GM21717 (cell line): Measurements from ENCODE around the gene AP3S2.
"Not testable (repeated sequence)": the region's sequence is repeated elsewhere in the genome, so short reads cannot be mapped to it uniquely, and the experiment has no call there.

Experiments
- ATAC-seq: cut with Tn5 transposase; IDR thresholded peaks from one replicate; pipeline ENCODE4 v1.9.1; 2021; ENCODE audit warnings: mild to moderate bottlenecking, moderate library complexity; ENCODE audit not compliant: unreplicated experiment

The AP3S2 gene

DNA sequence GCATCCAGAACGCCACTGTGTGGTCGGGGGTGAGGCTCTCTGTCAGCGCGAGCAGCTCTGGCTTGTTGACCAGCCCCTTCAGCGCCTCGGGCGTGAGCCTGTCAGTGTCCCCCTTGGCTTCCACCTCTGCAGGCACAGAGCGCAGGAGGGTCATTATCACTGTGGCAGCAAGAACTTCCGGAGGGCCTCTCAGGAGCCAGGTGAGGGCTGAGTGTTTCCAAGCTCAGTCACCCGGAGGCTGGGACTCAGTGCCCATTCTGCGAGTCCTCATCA is 10.0 kb upstream of the AP3S2 start:
- ATAC-seq: no peak

DNA sequence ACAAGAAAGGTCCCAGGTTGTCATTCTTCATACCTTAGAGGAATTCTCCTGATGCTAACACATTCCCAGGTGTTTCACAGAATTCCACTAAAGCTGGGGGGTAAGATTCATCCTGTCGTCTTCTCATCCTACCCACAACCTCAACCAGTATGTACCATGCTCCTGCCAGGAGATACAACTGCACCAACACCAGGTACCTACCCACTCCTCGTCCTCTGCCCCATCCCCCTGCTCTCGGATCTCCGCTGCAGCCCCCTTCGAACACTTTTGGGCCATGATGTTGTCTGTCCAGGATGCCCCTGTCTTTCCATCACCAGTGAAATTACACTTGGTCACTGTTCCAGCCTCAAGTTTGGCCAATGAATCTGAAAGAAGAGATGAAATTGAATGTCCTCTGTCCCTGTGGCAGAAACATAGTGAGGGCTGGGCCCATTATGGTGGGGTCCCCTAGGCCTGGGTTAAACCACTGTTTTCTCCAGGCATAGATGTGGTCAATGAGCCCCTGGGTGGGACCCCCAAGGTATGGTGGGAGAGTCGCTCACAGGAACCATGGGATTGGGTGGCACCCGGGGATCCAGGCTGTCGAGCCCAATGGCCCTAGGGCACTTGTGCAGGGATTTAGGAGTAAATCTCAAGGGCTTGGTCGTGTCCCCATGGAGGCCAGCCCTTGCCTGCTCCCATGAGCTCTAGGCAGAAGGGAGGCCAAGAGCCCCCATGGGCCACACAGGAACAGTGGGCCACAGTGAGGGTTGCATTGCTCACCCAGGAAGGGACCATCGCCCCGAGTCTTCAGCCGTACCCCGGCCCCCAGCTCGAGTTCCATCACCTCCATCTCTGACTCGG is 9.4 kb upstream of the AP3S2 start:
- ATAC-seq: no peak

DNA sequence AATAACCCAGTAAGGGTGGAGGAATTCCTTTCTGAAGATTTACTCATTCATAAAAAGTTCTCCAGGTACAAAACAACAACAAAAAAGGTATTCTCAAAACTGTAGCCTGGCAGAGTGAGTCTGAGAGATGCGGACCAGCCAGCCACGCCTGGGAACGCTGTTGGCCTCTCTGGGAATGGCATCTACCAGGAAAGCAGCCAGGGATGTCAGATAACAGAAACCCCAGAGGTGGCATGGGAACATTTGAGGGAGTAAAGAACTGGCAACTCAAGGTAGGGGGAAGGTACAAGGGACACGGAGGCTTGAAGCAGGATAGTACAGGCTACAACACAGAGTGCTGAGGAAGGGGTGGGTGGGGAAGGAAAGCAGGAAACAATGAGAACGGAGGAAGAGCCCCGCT is 7.1 kb upstream of the AP3S2 start:
- ATAC-seq: no peak

DNA sequence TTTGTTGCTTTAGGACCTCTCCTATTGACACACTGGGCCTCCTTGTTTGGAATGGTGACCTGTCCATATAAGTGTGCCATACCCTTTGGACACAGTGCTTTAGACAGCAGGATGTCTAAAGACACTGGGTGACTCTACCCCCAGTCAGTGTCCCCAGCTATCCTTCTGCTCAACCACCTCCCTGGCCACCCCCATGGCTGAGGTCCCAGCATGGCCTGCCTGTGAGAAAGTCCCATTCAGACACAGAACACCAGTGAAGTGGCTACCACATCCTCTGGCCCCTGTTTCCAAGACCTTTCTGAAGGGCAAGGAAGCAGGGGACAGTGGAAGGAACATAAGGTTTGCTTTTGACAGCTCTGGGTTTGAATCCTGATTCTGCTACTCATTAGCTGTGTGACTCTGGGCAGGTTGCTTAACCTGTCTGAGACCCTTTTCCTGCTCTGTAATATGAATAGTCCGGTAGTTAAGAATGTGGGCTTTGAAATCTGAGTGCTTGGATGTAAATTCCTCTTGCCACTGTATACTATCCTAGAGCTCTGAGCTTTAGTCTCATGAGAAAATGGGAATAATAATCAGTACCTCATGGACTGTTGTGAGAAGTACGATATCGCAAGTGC is 6.3 kb upstream of the AP3S2 start:
- no peak for ATAC-seq

DNA sequence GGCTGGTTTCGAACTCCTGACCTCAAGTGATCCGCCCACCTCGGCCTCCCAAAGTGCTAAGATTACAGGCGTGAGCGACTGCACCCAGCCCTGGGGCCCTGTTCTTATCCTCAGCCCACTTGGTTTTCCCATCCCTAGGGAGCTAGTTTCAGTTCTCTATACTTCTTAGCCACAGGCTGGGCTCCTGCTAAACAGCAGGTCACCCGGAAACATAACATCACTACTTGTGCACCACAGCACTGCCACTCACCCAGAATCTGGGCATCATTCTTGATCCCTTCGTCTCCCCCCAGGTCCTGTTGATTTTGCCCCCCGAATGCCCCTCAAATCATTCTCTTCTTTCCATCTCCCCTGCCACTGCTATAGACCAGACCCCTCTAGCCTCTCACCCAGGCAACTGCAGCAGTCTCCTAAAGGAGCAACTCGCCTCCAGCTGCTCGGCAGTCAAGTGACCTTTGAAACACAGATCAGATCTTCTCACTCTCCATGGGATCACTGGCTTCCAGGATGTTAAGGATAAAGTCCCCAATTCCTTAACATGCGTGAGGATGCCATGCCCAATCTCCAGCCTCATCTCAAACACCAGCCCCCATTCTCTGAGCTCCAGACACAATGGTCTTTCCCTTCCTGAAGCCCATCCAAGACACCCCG is 5.6 kb upstream of the AP3S2 start:
- ATAC-seq: no peak

DNA sequence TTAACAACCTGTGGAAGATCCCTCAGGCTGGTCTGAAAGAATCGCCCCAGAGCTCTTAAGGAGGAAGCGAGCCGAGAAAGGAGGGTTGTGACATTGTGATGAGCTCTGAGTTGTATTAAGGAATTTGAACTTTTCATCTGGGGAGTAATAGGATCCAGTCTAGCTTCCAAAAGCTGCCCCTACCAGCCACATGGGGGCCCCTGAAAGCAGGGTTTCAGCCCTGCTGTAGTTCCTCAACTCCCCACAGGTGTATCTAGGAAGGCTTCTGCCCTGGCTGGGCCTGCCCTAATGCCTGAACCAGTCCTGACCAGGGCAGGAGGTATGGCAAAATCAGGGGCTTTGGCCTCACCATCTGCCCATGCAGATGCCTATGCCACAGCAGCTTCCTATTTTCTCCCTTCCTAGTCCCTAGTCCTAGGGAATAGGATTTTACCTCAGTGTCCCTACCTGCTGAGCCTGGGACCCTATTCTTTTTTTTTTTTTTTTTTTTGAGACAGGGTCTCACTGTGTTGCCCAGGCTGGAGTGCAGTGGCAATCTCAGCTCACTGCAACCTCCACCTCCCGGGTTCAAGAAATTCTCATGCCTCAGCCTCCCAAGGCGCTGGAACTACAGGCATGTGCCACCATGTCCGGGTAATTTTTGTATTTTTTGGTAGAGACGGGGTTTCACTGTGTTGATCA is 5.0 kb upstream of the AP3S2 start:
- peak; percentile 46 for ATAC-seq

DNA sequence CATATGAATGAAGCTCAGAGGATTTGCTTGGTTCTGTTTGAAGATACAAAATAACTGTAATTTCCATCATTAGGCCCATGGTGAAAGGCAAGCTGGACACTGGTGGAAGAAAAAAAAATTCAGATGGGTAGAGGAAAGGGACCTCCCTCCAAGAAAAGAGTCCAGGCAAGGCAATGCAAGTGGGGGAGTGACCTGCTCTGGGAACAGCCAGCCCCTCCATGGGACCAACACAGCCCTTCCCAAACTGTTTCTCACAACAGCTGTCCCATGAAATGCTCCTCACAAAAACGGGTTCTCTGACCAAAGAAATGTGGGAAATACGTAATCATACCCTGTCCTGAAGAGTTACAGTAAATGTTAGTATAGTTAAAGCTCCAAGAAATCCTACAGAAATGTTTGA is 4.4 kb upstream of the AP3S2 start:
- ATAC-seq: no peak

DNA sequence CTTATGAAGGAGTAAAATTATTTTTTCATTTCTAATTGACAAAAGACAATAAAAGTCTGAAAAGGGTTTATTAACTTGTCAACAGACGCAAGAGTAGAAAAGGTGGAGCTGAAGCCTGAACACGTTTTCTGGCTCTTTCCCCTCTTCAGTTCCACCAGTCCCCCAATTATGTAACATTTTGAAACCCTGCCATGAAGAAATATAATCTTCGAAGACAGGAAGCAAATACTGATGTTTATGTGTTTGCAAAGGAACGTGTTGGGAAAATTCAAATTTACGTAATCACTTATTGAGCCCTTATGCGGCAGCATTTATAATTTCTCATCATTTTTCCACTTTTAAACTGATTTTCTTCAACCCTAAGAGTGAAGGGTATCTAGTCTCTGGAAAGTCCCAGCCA is 767 bp downstream of the AP3S2 start:
- ATAC-seq: no peak

DNA sequence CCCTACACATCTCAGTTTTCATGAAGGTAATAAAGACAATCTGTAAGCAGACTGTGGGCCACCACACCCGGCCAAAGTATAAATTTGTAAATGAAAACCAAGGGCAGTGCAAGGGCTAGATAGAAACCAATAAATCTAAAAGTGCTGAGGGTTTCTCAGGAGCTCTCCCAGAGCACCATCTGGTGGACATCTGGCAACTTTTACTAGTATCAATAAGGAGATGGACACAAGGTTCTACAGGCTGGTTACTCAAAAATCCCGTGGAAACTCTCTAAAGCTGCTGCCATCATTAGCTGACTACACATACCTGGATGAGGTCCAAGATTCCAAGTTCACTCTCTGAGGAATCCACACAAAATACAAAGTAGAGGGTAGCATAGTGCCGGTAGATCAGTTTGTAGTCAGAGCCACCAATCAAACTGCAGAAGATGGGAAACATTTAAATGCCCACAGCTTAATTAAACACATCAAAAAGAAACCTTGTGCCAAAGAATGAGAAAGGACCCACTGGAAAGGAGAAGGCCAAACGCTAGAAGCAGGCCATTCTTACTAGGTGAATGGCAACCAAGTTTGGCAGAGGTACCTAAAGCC is 5.5 kb downstream of the AP3S2 start:
- no peak for ATAC-seq

DNA sequence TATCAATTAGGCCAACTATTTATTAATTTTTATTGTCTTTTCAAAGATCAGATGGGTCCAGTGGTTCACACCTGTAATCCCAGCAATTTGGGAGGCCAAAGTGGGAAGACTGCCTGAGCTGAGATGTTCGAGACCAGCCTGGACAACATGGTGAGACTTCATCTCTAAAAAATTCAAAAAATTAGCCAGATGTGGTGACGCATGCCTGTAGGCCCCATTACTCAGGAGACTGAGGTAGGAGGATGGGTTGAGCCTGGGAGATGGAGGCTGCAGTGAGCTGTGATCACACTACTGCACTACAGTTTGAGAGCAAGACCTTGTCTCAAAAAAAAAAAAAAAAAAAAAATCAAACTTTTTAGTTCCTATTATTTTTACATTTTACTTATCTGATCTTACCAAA is 8.2 kb downstream of the AP3S2 start:
- no peak for ATAC-seq

DNA sequence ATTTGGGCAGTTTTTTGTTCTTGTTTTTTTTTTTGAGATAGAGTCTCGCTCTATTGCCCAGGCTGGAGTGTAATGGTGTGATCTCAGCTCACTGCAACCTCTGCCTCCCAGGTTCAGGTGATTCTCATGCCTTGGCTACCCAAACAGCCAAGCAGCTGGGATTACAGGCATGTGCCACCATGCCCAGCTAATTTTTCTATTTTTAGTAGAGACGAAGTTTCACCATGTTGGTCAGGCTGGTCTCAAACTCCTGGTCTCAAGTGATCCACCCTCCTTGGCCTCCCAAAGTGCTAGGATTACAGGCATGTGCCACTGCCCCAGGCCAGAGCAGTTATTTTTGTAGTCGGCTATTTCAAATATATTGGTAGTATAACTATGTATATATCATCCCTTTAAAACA is 8.6 kb downstream of the AP3S2 start:
- ATAC-seq: not testable (repeated sequence)

DNA sequence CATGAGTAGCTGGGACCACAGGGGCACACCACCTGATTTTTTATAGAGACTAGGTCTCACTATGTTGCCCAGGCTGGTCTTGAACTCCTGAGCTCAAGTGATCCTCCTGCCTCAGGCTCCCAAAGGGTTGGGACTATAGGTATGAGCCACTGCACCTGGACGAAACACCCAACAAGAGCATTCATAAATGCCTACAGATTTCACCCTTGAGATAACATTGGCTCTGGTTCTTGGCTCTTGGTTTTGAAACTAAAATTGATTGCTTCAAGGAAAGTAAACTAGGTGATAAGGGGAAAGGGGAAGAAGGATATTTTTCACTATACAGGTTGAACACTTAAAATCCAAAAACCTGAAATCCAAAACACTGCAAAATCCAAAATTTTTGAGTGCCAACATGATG is 10.3 kb downstream of the AP3S2 start:
- no peak for ATAC-seq

DNA sequence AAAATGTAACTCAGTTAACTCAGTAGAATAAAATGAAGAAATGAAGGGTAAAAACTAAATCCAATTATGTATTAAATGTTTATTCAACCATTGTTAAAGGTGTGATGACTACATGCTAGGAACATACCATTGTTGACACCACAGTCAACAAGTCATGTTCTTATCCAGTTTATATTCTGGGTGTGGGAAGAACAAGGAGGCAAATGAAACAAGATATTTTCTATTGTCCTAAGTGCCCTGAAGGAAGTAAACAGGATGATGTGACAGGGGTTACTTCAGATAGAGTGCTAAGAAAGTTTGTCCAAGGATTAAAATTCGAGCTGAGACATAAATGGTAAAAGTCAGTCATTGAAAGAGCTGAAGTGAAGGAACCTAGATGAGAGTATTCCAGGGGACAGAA is 13.1 kb downstream of the AP3S2 start:
- no peak for ATAC-seq

DNA sequence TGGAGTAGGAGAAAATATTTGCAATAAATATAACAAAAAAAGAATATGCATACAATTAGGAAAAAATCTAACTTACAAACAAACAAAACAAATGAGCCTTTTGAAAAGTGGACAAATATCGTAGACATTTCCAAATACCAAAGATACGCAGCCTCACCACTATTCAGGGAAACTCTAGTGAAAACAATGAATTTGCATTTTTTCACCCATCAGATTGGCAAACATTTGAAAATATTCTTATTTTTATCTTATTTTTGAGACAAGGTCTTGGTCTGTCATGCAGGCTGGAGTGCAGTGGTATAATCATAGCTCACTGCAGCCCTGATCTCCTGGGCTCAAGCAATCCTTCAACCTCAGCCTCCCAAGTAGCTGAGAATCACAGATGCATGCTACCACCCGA is 15.5 kb downstream of the AP3S2 start:
- no peak for ATAC-seq

DNA sequence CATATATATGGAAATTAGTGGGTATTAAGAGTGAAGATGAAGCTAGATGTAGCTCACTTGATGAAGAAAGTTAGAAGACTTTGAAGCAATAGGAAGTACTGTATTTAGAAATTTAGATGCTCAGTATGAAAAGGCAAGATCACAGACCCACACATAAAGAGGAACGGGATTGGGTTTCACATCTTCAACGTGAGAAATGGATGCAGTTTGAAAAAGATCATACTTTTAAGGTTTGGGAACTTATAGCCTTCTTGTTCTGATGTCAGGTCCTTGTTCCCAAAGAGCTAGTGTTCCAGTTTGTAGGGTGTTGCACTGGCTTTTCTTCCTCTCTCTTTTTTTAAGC is 16.7 kb downstream of the AP3S2 start:
- ATAC-seq: no peak

DNA sequence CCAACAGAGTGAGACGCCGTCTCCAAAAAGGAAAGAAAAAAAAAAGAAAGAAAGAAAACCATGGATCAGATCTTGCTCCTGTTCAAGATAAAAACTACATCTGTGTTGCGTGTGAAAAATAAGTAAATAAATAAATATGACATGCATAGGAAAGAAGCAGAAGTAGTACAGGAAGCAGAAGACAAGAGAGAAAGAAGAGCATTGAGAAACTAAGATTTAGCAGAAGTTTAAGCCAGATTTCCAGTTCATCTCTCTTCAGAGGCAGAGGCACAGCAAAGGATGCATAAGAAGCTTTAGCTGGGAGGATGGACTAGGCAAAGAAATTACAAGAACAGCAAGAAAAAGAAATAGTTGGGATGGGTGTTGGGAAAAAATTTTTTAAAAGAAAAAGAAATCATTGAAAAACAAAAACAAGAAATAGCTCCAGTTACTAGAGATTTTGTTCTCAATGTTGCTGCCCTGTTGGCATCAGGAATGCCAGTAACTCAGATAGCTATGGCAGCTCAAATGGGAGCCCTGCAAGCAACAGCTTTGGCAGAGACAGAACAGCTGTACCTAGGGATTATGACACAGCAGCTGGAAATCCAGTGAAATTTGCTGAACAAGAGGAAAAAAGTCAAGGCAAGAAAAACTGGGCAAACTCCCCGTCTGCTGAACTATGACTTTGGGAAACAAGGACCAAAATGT is 17.3 kb downstream of the AP3S2 start:
- ATAC-seq: no peak

DNA sequence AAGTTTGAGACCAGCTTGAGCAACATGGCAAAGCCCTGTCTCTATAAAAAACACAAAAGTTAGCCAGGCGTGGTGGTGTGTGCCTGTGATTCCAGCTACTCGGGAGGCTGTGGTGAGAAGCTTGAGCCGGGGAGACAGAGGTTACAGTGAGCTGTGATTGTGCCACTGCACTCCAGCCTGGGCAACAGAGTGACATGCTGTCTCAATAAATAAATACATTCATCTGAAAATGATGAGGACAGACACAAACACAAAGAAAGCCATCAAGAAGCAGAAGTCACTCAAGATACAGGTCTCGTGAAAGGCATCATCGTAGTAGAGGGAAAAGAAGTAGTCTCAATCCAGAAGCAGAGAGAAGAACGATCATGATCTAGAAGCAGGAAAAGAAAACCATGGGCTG is 18.1 kb downstream of the AP3S2 start:
- ATAC-seq: no peak

DNA sequence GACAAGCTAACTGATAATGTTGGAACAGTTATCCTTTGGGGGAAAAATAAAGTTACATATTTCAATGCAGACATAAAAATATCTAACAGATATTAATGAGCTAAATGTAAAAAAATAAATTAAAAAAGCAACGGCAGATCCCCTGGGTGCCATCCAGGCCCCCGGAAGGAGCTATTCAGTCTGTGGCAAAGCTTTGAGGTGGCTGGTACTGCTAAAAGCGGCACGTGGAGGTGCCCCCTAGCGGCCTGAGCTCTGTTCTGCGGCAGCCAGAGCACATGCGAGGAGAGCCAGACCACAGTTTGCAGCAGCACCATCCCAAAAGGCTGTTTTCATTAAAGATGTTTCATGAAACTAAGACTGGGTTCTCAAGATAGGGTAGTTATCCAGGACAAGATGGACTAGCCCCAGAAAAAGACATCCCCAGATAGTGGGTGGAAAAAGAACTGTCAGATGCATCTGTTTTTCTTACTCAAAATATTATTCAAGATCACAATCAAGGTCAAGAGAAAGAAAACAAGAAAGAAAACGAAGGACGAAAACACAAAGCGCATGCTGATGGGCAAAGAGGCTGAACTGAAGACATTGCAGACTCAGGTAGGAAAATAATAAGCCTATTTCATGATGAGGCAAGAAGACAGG is 18.7 kb downstream of the AP3S2 start:
- ATAC-seq: no peak

DNA sequence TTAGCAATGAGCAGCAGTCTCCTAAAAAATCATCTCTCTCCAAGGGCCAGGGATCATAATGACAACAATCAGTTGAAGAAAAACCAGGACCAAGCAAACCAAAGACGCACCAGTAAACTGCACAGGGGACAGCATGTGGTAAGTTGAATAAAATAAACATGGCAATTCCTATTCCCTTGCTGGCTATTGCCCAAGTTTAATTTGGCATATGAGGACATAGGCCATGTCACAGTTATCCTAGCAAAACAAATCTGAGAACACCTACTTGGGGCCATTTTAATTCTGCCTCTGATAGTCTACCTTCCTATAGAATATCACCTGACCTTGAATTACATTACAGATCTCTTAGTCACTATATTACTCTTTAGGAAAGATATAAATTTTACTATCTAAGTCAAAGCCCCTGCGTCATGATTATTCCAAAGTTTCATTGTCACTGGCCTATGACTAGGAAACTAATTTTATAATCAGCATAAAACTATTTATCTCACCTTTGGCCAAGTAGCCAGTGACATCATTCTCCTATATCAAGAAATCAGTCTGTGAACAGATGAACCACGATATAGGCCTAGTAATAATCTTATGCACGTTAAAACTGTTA is 23.0 kb downstream of the AP3S2 start:
- ATAC-seq: no peak

DNA sequence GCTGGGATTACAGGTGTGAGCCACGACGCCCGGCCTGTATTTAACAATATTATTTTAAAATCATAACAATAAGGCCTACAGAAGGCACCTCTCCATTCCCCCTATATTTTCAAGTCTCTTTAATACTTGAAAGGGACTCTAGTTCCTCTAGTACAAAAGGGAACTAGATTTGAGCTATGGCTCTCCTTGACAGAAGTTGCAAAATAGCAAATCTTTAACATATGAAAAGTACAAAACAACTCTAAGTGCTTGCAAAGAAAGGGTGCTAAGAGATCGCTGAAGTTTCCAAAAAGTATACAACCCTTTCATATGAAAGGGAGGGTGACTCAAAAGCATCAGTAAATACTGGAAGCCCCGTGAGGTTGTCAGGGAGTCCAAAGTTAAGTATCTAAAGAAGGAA is 23.8 kb downstream of the AP3S2 start:
- no peak for ATAC-seq
